DMS 273 (cell line): ENCODE data around the gene LTBP4.
A peak's percentile ranks its signal among the peaks of the same experiment; 100 is the strongest.
"Not testable (repeated sequence)": the region's sequence is repeated elsewhere in the genome, so short reads cannot be mapped to it uniquely, and the experiment has no call there.

Source experiments
- DNase-seq: peaks from one replicate; lab custom pipeline; 2025; ENCODE audit not compliant: unreplicated experiment; lab: John Stamatoyannopoulos, UW

LTBP4 gene

DNA sequence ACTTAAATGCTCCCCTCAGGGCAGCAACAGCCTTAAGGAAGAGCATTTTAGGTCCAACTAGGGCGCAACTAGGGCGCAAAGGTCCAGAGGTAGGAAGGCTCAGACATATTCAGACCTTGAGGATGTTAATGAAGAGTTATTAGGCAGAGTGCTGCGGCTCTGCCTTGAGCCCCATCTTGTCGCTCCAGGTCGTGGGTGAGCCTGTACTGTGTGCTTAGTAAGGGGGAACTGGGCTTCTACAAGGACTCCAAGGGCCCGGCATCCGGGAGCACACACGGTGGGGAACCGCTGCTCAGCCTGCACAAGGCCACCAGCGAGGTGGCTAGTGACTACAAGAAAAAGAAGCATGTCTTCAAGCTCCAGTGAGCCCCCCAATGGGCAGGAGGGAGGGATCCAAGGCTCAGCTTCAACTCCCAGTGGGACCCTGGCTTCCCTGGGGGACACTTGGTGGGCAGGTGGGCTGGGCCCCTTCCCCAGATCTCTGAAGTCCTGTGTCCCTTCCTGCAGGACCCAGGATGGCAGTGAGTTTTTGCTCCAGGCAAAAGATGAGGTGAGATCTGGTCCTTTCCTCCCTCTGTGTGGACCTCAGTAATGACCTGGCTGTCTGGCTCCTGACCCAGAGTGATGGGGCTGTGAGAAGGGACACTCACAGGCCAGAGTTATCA is 29.2 kb upstream of the LTBP4 start:
- no peak for DNase-seq

DNA sequence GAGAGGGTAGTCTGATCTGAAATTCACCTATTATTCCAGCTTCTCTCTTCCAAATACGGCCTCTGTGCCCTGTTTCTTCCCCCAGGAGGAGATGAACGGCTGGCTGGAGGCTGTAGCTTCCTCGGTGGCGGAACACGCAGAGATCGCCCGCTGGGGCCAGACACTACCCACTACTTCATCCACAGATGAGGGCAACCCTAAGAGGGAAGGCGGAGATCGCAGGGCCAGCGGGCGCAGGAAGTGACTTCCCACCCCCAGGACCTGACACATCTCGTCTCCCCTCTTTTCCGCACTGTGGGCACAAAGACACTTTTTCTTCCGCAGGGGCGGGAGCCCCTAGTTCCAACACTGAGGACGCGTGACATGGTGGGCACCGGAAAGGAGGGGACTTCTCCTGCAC is 25.8 kb upstream of the LTBP4 start:
- DNase-seq = no peak

DNA sequence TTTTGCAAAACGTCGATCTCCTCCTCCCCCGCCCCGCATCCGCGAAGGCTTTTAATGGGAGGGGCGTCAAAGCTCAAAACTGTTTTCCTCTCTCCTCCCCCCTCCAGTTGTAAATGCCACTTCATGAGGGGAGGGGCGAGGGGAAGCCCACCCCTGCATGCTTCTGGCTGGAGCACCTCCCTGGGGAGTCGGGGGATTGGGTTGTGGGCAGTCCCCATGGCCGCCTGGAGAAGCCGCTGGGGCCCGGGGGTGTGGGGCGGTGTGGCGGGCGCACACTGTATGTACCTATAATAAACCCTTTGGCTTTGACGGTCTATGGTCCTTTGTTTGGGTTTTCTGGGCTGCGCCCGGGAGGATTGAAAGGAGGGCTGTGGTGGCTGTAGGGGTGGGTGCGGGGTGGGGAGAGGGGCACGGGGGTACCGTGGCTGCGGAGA is 25.0 kb upstream of the LTBP4 start:
- peak; percentile 51 for DNase-seq

DNA sequence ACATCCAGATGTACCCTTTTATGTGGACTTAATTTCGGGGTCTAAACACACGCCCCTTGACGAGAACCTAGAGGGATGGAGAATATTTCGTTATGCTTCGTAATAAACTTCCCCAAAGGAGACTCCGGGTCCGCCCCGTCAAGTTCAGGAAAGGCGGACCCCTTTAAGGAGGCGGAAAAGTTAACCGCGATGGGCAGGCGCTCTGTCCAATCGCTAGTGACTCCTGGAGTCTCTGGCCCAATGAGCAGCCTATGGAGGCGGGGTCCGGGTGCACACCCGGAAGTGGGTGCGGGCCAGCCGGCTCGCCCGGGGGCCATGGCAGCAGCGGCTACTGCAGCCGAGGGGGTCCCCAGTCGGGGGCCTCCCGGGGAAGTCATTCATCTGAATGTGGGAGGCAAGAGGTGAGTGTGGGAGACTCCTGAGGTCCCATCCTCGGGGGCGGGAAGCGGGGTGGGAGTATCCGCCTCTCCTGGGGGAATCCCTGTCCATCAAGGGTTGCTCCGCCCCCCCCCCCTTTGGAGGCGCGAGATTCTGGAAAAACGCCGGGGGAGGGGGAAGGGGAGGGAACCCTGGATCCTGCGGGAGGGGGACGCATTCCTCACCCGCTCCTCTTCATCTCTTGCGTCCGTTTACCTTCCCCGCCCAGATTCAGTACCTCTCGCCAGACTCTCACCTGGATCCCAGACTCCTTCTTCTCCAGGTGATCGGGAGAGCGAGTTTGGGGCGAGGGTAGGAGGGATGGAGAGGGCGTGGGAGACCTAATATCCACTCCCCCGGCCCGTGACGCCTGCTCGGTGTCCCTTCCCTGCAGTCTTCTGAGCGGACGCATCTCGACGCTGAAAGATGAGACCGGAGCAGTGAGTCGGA is 24.4 kb upstream of the LTBP4 start, which contains the start of gene SHKBP1:
TSS of gene SHKBP1 (plus strand) at position 289 of the 867 bp plus-strand sequence. CDS start at position 316, 27 bp downstream.
- DNase-seq = peak; percentile 98

DNA sequence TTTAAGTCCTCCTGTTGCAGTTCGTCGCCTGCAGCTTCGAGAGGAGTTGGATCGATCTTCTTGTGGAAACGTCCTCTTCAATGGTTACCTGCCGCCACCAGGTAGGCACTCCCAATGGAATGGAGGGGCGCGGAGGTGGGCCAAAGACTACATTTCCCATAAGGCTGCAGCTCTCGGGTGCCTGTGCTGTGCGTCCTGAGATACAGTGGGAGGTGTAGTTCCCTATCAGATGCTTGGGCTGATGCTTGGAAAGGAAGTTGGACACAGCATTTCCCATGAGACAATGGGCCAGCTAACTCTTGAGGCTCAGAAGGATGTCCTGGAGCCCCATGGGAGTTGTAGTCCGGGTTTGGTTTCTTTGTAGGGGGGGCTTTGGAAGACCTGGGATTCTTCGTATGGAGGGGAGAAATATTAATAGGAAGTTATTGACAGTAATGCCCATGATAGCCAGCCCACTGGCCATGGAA is 22.7 kb upstream of the LTBP4 start:
- DNase-seq = peak; percentile 64

DNA sequence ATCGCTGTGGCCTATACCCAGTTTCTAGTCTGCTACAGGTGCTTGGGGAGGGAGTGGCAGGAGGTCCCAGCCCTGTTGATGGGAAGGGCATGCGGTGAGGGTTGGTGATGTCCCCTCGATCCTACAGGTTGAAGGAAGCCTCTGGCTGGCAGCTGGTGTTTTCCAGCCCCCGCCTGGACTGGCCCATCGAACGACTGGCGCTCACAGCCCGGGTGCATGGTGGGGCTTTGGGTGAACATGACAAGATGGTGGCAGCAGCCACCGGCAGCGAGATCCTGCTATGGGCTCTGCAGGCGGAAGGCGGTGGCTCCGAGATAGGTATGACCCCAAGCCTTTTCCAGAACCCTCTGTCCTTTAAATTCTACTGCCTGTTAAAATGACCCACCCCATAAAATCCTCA is 20.6 kb upstream of the LTBP4 start:
- no peak for DNase-seq

DNA sequence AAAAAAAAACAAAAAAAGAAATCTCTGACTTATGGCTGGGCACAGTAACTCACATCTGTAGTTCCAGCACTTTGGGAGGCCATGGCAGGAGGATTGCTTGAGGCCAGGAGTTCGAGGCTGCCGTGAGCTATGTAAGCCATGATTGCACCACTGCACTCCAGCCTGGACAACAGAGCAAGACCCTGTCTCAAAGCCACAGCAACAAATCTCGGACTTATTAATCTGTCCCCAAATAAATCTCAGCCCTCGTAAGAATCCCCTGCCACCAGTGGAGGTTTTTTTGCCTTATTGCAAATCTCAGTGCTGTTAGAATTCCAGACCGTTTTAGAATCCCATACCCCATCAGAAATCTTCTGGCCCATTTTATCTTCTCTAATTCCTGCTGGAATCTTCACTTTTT is 19.6 kb upstream of the LTBP4 start:
- DNase-seq = no peak

DNA sequence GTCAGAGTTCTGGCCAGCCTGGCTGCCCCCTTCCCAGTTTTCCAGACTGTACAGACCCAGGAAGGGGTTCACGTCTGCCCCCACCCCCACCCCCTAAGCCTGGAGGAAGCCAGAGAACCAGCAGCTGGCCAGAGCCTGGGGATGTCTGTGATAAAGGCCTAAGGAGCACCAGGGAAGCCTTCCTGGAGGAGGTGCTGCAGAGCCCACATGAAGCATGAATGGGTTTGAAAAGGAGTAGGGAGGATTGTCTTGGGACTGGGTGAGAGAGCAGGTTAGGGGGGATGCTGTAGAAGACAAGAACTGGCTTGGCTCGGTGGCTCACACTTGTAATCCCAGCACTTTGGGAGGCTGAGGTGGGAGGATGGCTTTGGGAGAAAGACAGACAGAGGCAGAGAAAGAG is 18.7 kb upstream of the LTBP4 start:
- no peak for DNase-seq

DNA sequence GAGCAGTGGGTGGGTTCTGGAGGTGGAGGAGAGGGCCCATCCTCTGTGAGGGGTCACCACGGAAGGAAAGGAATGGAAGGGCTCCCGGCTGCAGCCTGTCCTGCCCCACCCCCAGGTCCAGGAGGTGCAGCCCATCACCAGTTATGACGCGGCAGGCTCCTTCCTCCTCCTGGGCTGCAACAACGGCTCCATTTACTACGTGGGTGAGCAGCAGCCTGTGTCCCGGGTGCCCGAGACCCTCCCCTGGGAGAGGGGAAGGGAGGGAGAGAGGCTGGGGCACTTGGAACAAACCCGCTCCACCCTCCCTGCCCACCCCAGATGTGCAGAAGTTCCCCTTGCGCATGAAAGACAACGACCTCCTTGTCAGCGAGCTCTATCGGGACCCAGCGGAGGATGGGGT is 17.9 kb upstream of the LTBP4 start:
- no peak for DNase-seq

DNA sequence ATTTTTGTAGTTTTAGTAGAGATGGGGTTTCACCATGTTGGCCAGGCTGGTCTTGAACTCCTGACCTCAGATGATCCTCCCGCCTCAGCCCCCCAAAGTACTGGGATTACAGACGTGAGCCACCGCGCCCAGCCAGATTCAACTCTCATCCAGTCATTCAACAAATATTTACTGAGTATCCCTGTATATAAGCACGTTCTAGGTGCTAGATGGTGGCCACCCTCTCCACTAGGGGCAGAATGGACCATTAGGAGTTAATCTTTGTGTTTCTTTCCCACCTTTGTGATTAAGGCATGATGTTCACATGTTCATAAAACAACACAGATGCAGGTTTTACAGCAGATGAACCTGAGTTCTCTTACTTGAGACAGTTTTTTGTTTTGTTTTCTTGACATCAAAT is 17.2 kb upstream of the LTBP4 start:
- DNase-seq = peak; percentile 39

DNA sequence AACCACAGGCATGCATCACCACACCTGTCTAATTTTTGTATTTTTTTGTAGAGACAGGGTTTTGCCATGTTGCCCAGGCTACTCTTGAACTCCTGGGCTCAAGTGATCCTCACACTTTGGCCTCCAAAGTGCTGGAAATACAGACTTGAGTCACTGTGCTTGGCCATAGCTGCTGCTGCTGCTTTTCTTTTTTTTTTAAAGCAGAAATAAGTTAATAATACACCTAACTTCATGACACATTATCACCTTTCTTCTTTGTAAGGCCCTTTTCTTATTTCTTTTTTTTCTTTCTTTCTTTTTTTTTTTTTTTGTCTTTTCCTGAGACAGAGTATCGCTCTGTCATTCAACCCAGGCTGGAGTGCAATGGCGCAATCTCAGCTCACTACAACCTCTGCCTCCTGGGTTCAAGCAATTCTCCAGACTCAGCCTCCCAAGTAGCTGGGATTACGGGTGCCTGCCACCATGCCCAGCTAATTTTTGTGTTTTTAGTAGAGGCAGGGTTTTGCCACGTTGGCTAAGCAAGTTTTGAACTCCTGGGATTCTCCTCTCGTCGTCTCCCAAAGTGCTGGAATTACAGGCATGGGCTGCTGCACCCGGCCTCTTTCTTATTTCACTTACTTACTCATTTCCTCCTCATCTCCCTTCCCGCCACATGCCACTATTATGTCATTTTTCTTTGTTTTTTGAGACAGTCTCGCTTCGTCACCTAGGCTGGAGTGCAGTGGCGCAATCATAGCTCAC is 15.8 kb upstream of the LTBP4 start:
- no peak for DNase-seq

DNA sequence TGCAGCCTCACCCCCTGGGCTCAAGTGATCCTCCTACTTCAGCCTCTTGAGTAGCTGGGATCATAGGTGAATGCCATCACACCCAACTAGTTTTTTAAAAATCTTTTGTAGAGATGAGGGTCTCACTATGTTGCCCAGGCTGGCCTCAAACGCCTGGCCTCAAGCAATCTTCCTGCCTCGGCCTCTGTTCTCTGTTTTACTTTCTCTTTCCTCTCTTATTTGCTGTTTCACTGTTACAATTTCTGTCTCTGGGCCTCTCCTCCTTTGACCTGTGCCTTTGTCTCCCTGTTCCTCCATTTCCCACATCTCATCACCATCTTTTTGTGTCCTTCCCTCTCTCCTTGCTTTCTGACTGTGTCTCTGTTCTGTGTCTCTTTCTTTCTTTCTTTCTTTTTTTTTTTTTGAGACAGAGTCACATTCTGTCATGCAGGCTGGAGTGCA is 15.2 kb upstream of the LTBP4 start:
- no peak for DNase-seq

DNA sequence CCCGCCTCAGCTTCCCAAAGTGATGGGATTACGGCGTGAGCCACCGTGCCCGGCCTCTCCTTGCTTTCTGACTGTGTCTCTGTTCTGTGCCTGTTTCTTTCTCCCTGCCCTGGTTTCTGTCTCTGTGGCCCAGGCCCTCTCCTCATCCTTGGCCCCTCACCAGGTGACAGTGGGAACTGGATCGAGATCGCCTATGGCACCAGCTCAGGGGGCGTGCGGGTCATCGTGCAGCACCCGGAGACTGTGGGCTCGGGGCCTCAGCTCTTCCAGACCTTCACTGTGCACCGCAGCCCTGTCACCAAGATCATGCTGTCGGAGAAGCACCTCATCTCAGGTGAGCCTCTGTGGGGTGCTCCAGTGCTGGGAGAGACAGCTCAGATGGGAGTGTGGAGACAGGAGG is 14.6 kb upstream of the LTBP4 start:
- DNase-seq = no peak

DNA sequence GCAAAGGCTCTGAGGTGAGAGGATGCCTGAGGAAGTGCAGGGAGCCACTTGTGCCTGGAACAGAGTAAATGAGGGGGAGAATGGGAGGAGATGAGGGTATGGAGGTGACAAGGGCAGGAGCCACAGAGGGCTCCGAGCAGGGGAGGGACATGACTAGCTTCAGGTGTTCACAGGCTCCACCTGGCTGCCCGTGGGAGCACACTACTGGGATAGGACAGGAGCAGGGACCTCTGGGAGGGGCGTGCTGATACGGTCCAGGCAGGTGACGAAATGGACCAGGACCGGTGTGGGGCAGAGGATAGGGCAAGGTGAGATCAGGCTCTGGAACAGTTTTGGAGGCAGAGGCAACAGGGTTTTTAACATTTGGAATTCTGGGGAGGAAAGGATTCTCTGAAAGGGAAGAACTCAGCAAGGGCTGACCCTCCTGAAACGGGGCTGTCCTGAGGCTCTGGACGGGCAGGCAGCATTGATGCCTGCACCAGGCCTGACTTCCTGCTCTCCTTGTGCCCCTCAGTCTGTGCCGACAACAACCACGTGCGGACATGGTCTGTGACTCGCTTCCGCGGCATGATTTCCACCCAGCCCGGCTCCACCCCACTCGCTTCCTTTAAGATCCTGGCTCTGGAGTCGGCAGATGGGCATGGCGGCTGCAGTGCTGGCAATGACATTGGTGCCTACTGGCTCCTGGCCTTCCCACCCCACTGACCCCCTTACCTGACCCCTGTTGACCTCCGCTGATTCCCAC is 12.9 kb upstream of the LTBP4 start:
- no peak for DNase-seq

DNA sequence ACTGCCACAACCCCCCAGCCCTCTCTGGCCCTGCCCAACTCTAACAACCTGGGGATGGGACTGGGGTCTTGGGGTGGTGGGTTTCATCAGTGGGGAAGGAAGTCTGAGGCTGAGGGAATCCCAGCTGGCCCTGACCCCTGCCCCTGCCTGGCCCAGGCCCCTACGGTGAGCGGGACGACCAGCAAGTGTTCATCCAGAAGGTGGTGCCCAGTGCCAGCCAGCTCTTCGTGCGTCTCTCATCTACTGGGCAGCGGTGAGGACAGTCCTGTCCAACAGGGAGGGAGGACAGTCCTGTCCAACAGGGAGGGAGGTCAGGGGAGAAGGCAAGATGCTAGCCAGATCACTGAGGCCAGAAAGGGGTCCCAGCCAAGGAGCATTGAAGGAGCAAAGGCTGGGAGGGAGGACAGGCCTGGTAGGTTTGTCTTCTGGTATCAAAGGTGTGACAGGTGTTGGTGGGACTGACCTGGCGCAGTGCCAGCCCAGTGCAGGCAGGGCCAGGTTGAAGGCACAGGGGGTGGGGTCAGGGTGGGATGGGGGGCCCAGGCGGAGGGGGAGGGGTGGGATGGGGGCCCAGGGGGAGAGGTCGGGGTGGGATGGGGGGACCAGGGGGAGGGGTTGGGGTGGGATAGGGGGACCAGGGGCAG is 12.1 kb upstream of the LTBP4 start:
- DNase-seq = peak; percentile 43

DNA sequence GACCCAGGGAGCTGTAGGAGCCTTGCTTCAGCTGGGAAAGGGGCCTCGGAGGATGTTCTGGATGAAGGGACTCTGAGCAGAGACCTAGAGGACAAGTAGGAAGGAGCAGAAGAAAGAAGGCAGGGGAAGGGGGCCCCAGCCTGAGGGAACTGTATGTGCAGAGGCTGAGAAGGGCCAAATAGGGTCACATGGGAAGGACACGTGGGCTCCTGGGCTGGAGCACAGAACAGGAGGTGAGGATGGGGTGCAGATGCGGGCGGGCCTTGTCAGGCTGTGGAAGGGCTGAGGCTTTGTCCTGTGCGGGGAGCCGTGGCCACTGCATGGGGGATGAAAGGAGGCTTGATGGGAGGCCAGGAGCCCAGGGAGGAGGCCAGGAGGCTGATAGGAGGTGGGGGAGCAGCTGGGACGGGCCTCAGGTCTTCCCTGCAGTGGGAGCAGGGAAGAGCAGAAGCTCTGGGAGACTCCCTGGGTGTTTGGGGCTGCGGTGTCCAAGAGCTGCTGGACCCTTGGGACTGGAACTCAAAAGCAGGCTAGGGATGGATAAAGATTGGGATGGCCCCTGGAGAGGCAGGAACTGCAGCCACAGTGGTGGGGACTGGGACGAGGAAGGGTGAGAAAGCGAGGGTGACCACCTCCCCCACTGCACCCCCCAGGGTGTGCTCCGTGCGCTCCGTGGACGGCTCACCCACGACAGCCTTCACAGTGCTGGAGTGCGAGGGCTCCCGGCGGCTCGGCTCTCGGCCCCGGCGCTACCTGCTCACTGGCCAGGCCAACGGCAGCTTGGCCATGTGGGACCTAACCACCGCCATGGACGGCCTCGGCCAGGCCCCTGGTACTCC is 11.4 kb upstream of the LTBP4 start:
- DNase-seq = no peak

DNA sequence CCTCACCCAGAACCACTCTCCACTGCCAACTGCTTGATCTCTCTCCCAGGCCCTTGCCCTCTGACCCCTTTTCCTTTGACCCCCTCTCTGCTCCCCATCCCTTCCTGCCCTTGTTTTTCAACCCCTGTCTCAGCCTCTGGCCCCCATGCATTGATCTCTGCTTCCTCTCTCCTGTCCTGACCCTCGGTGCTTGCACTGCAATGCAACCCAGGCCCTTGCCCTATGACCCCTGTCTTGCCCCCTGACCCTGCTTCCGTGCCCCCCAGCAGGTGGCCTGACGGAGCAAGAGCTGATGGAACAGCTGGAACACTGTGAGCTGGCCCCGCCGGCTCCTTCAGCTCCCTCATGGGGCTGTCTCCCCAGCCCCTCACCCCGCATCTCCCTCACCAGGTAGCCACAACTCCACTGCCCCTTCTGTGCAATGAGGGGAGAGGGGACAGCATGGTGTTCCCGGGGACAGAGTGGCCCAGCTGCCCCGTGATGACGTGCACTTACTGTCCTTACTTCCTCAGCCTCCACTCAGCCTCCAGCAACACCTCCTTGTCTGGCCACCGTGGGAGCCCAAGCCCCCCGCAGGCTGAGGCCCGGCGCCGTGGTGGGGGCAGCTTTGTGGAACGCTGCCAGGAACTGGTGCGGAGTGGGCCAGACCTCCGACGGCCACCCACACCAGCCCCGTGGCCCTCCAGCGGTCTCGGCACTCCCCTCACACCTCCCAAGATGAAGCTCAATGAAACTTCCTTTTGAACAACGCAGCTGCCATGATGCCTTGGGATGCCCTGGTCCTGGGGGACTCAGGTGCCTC is 10.5 kb upstream of the LTBP4 start:
- DNase-seq = no peak

DNA sequence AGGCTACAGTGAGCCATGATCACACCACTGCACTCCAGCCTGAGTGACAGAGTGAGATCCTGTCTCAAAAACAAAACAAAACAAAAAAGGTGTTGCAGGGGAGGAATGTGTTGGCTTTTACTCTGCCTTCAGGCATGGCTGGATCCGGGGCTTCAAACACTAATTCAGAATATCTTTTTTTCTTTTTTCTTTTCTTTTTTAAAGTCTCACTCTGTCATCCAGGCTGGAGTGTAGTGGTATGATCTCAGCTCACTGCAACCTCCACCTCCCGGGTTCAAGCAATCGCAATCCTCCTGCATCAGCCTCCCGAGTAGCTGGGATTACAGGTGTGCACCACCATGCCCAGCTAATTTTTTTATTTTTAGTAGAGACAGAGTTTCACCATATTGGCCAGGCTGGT is 9.4 kb upstream of the LTBP4 start:
- not testable (repeated sequence) for DNase-seq

DNA sequence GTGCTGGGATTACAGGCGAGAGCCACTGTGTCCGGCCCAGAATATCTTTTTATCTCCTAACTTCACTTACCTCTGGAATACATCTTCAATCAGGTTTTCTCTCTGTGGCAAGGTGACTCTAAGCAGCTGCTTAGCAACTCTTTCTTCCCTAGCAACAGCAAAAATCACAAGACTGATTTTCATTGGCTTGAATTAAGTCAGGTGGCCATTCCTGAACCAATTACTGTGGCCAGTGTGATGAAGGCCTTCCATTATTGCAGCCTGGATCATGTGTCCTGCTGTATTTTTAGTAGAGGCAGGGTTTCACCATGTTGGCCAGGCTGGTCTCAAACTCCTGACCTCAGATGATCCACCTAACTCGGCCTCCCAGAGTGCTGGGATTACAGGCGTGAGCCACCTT is 9.0 kb upstream of the LTBP4 start:
- DNase-seq = peak; percentile 94
